ENCODE results near the gene TLL2.

DNA sequence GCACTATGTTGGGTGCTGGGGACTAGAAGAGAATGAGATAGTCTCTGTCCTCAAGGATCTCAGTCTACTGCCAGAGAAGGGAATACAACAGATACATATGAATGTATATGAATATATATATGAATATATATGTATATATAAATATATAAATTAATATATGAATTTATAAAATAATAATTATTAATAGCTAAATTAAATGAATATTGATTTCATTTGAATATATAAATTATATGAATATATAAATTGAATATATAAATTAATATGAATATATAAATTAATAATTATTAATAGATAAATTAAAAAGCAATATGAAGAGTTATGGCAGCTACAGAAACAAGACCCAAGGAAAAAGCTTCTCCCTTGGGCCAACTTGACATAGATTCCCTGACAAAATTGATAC, 95.1 kb downstream of the TLL2 start:
- TF ChIP-seq TAF1 (IDR thresholded peaks at IDR 0.05; ENCODE audit: low read depth): no peak
- TF ChIP-seq CEBPB (IDR thresholded peaks at IDR 0.05): no peak
